Measurements from ENCODE around the gene LMOD2. TPM values are rescaled to one million over a fixed set of nuclear protein-coding genes. Genes with fewer than 3 reads are reported as not detected.
A peak's percentile ranks its signal among the peaks of the same experiment; 100 is the strongest.

LMOD2 gene
- total and polyA plus RNA-seq, 9 of the 15 experiments (the other 6 are each of a cell fraction or from before 2014, with no cell fraction given) = 0.04 TPM; not detected in 8

DNA sequence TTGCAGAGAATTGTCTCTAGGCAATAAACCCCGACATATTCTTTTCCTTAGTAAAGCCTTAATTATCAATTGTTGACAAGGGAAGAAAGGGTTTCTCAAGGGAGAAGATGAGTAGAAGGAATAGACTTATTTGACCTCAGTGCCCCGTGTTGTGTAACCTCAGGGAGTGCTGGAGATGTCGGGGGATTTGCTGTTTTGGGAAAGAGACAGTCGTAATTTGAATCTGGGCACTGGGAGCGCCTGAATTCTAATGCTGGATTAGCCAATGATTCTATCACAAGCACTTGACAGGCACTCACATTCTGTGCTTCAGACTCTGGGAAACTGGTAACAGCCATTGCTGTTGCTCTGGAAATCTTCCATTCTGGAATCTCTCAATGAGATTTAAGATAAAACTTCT lies 13.8 kb upstream of the LMOD2 start:
- FAIRE-seq (no peak), ATAC-seq (no peak), DNase-seq (ENCODE audit: extremely low read depth in 1 of 4, low spot score in 3 of 4) (no peak)
- Histone ChIP-seq H3K9me1 (ENCODE audit: control insufficient read depth, insufficient read depth, low read length) (no peaks in the 10 kb centered on the region), H3K36me3 (ENCODE audit: control insufficient read depth, insufficient read depth, low read length) (no peaks in the 10 kb centered on the region), H3K79me2 (ENCODE audit: control insufficient read depth, insufficient read depth, low read length) (no peaks in the 10 kb centered on the region), H3K9ac (ENCODE audit: insufficient read depth in 1 of 2, low read depth in 2 of 2, low read length in 2 of 2) (no peak overlapping the region), H3K27ac (ENCODE audit: extremely low read depth, low read depth, low read length) (no peak overlapping the region), H2AFZ (ENCODE audit: low read depth, low read length) (no peak overlapping the region), H4K20me1 (replicated peaks; ENCODE audit: control insufficient read depth, insufficient read depth, low read length) (no peaks in the 10 kb centered on the region), H3K27me3 (ENCODE audit: control insufficient read depth in 2 of 2, insufficient read depth in 2 of 2, low read length in 2 of 2) (peaks cover 0 to 6% of the 10 kb centered on the region in 2 experiments; a peak in 2 of 5 replicates), H3K9me3 (replicated peaks; ENCODE audit: control insufficient read depth, insufficient read depth, low read depth, low read length) (no peaks in the 10 kb centered on the region), H3K4me2 (ENCODE audit: insufficient read depth, low read length) (no peak overlapping the region), H3K4me1 (replicated peaks in 1 of 2; ENCODE audit: control insufficient read depth in 2 of 2, insufficient read depth in 2 of 2, low read length in 2 of 2) (no peaks in the 10 kb centered on the region; a peak in 1 of 5 replicates), H3K4me3 (no peak overlapping the region)
- ChIA-PET POLR2A (interaction anchor here (0.8 to 1.7 kb wide), 2 partner anchors 12 to 25 kb away, joined by 4 read pairs; no protein-coding TSS in a partner anchor), CTCF (ENCODE audit: low intra/inter-chr PET ratio) (no interaction called here)
- no peak for TF ChIP-seq RBM39 (optimal IDR thresholded peaks at IDR 0.05; ENCODE audit: low read depth, low read length)
- TF ChIP-seq FUS (optimal IDR thresholded peaks at IDR 0.05; ENCODE audit: low read depth, low read length) = no peak
- no peak for TF ChIP-seq ZKSCAN3 (CRISPR knock-in tag; IDR thresholded peaks at IDR 0.05)
- TF ChIP-seq ZNF785 (CRISPR knock-in tag; IDR thresholded peaks at IDR 0.05) = no peak
- WGBS (ENCODE audit: insufficient coverage, low coverage, missing lambda C conversion rate) = 0% methylated on average over 5 of the region's 5 CpGs
- intact Hi-C loops (cut with micrococcal nuclease) = no loop called here
- no TSS peak for BruUV-seq (replicated peaks)
- in situ Hi-C loops (cut with MboI) = no loop called here

DNA sequence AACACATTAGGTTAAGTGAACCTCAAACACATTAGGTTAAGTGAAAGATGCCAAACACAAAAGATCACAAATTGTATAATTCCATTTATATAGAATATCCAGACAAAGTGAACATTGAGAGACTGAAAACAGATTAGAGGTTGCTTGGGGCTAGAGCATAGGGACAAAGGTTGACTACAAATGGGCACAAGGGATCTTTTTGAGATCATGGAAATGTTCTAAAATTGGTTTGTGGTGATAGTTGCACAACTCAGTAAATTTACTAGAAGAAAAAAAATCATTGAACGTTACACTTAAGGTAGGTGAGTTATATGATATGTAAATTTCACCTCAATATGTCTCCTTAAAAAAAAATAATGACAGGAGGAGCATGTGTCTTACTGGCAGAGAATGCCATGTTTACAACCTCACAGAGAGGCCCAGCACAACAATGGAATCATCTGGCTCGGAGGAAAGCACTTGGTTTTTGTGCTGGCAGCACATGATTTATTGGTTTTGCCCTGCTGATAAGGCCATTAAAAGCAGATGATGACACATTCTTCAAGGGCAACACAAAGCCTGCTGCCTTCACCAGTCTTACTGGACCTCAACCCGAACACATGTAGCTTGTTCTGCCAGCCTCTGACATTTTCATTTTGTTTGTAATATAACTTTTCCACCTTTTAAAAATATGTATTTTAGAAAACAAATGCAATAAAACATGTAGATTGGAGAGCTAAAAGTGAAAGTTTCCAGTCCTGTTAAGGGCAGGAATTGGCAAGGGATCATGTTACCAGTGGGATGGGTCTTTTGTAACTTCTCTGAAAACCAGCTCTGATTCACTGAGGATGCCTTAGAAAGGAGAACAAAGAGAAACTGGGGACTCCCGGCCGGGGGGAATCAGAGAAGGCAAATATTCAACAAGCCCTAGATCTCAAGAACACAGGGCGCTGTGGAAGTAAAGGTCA lies 11.9 kb upstream of the LMOD2 start:
- ChIA-PET POLR2A (interaction anchor here (0.5 to 0.8 kb wide), 2 partner anchors 12 to 19 kb away, joined by 3 read pairs; partner anchors contain the start of gene LMOD2), CTCF (ENCODE audit: low intra/inter-chr PET ratio) (no interaction called here)
- no peaks in the 10 kb centered on the region for H3K36me3 ChIP-seq (ENCODE audit: control insufficient read depth, insufficient read depth, low read length)
- no peak overlapping the region for H3K4me2 ChIP-seq (ENCODE audit: insufficient read depth, low read length)
- no peaks in the 10 kb centered on the region for H4K20me1 ChIP-seq (replicated peaks; ENCODE audit: control insufficient read depth, insufficient read depth, low read length)
- no peak overlapping the region for H3K9ac ChIP-seq (ENCODE audit: insufficient read depth in 1 of 2, low read depth in 2 of 2, low read length in 2 of 2)
- ATAC-seq (peak; percentile 73), FAIRE-seq (peak; percentile 37), DNase-seq (ENCODE audit: extremely low read depth in 1 of 4, low spot score in 3 of 4) (peak in 1 of 4 experiments; percentile 38)
- no peak overlapping the region for H2AFZ ChIP-seq (ENCODE audit: low read depth, low read length)
- intact Hi-C loops (cut with micrococcal nuclease) (no loop called here), in situ Hi-C loops (cut with MboI) (no loop called here)
- BruUV-seq (replicated peaks) = no TSS peak
- peaks cover 0 to 14% of the 10 kb centered on the region in 2 experiments; a peak in 2 of 5 replicates for H3K27me3 ChIP-seq (ENCODE audit: control insufficient read depth in 2 of 2, insufficient read depth in 2 of 2, low read length in 2 of 2)
- WGBS (ENCODE audit: insufficient coverage, low coverage, missing lambda C conversion rate) = 1% methylated on average over 6 of the region's 6 CpGs
- H3K4me3 ChIP-seq = no peak overlapping the region
- no peaks in the 10 kb centered on the region; a peak in 1 of 5 replicates for H3K4me1 ChIP-seq (replicated peaks in 1 of 2; ENCODE audit: control insufficient read depth in 2 of 2, insufficient read depth in 2 of 2, low read length in 2 of 2)
- H3K9me3 ChIP-seq (replicated peaks; ENCODE audit: control insufficient read depth, insufficient read depth, low read depth, low read length) = no peaks in the 10 kb centered on the region
- no peaks in the 10 kb centered on the region for H3K9me1 ChIP-seq (ENCODE audit: control insufficient read depth, insufficient read depth, low read length)
- no peaks in the 10 kb centered on the region for H3K79me2 ChIP-seq (ENCODE audit: control insufficient read depth, insufficient read depth, low read length)
- no peak overlapping the region for H3K27ac ChIP-seq (ENCODE audit: extremely low read depth, low read depth, low read length)
- TF ChIP-seq ZNF668 (CRISPR knock-in tag; IDR thresholded peaks at IDR 0.05) (no peak), ZNF316 (IDR thresholded peaks at IDR 0.05) (no peak), BRD4 (IDR thresholded peaks at IDR 0.05) (no peak; the same call in 1 of the 2 replicates), CREM (IDR thresholded peaks at IDR 0.05; ENCODE audit: low read depth) (no peak), ZKSCAN1 (IDR thresholded peaks at IDR 0.05; ENCODE audit: low read depth, low read length) (no peak), ZNF212 (CRISPR knock-in tag; IDR thresholded peaks at IDR 0.05) (0 out of 2 replicates have a peak, but pooled peaks have one; percentile 46), MYC (IDR thresholded peaks at IDR 0.05; ENCODE audit: low read depth, low read length) (peak; percentile 63), MYC (CRISPR knock-in tag; IDR thresholded peaks at IDR 0.05; ENCODE audit: borderline replicate concordance, low read depth) (no peak)
- TF ChIP-seq, protein P1, sequence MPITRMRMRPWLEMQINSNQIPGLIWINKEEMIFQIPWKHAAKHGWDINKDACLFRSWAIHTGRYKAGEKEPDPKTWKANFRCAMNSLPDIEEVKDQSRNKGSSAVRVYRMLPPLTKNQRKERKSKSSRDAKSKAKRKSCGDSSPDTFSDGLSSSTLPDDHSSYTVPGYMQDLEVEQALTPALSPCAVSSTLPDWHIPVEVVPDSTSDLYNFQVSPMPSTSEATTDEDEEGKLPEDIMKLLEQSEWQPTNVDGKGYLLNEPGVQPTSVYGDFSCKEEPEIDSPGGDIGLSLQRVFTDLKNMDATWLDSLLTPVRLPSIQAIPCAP (CRISPR knock-in tag; IDR thresholded peaks at IDR 0.05; ENCODE audit: borderline replicate concordance) = no peak
- TF ChIP-seq, protein P2, sequence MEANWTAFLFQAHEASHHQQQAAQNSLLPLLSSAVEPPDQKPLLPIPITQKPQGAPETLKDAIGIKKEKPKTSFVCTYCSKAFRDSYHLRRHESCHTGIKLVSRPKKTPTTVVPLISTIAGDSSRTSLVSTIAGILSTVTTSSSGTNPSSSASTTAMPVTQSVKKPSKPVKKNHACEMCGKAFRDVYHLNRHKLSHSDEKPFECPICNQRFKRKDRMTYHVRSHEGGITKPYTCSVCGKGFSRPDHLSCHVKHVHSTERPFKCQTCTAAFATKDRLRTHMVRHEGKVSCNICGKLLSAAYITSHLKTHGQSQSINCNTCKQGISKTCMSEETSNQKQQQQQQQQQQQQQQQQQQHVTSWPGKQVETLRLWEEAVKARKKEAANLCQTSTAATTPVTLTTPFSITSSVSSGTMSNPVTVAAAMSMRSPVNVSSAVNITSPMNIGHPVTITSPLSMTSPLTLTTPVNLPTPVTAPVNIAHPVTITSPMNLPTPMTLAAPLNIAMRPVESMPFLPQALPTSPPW (CRISPR knock-in tag; IDR thresholded peaks at IDR 0.05) = 0 out of 2 replicates have a peak, but pooled peaks have one; percentile 34
